Neural cell (in vitro differentiated cells): ENCODE results near the gene FNDC3B. TPM values are rescaled to one million over a fixed set of nuclear protein-coding genes. Genes with fewer than 3 reads are reported as not detected.

Source experiments
- H2AFZ ChIP-seq: fragments of 200-600, 300-800 bp; sonication (generic), shearing (Covaris generic); 2 replicates; pipeline ENCODE4 v1.6.0; 2014; ENCODE audit warnings: low read depth, mild to moderate bottlenecking, antibody characterized with exemption, low read length, moderate library complexity
- H3F3A ChIP-seq: fragments of 200-600 bp; shearing (Covaris generic); 2 replicates; pipeline ENCODE4 v1.6.1; 2016; ENCODE audit warnings: mild to moderate bottlenecking, moderate library complexity, mixed read lengths, antibody characterized with exemption, low read length; ENCODE audit not compliant: insufficient read depth, poor library complexity, severe bottlenecking
- H3K27ac ChIP-seq: fragments of 200-600, 300-800 bp; sonication (generic), shearing (Covaris generic); 2 replicates; pipeline ENCODE4 v1.5.1; 2014; ENCODE audit warnings: mild to moderate bottlenecking, low read length, moderate library complexity
- H3K27me3 ChIP-seq: fragments of 300-800, 200-600 bp; sonication (generic), shearing (Covaris generic); 2 replicates; pipeline ENCODE4 v1.6.0; 2014; ENCODE audit warnings: mild to moderate bottlenecking, low read depth, low read length, moderate library complexity; ENCODE audit not compliant: insufficient read depth
- H3K36me3 ChIP-seq: fragments of 300-800, 200-600 bp; sonication (generic), shearing (Covaris generic); 2 replicates; pipeline ENCODE4 v1.5.1; 2014; ENCODE audit warnings: mild to moderate bottlenecking, antibody characterized with exemption, low read length, moderate library complexity; ENCODE audit not compliant: insufficient read depth
- H3K4me2 ChIP-seq: fragments of 300-800, 200-600 bp; sonication (generic), shearing (Covaris generic); 2 replicates; pipeline ENCODE4 v1.6.0; 2014; ENCODE audit warnings: mild to moderate bottlenecking, low read length
- H3K4me3 ChIP-seq: fragments of 300-800, 200-600 bp; sonication (generic), shearing (Covaris generic); 2 replicates; pipeline ENCODE4 v1.5.1; 2014; ENCODE audit warnings: mild to moderate bottlenecking, low read length, moderate library complexity
- H3K79me2 ChIP-seq: fragments of 200-600 bp; shearing (Covaris generic); replicated peaks from 2 replicates; pipeline ENCODE4 v1.6.0; 2014; ENCODE audit warnings: mild to moderate bottlenecking, low read length, moderate library complexity; ENCODE audit not compliant: insufficient read depth
- H3K9ac ChIP-seq: fragments of 300-800, 200-600 bp; sonication (generic), shearing (Covaris generic); 2 replicates; pipeline ENCODE4 v1.6.1; 2016; ENCODE audit warnings: mild to moderate bottlenecking, low read length, mixed read lengths
- H3K9me2 ChIP-seq: fragments of 200-600 bp; shearing (Covaris generic); 2 replicates; pipeline ENCODE4 v1.6.1; 2016; ENCODE audit warnings: mild to moderate bottlenecking, low read length, mixed read lengths; ENCODE audit not compliant: insufficient read depth
- H3K9me3 ChIP-seq: fragments of 200-600, 300-800 bp; sonication (generic), shearing (Covaris generic); 2 replicates; pipeline ENCODE4 v1.6.1; 2016; ENCODE audit warnings: mild to moderate bottlenecking, mixed run types, low read length, moderate library complexity, mixed read lengths
- H4K20me1 ChIP-seq: fragments of 200-600 bp; shearing (Covaris generic); 2 replicates; pipeline ENCODE4 v1.6.1; 2016; ENCODE audit warnings: mild to moderate bottlenecking, mixed run types; ENCODE audit not compliant: insufficient read depth
- CTCF ChIP-seq: fragments of 450-650 bp; IDR thresholded peaks from 2 replicates; pipeline ENCODE4 v1.5.1; 2014; ENCODE audit warnings: antibody characterized with exemption, mild to moderate bottlenecking, moderate library complexity; ENCODE audit not compliant: poor library complexity, severe bottlenecking
- EP300 ChIP-seq: fragments of 450-650 bp; conservative IDR thresholded peaks from 2 replicates; pipeline ENCODE4 v1.6.1; 2014; ENCODE audit warnings: antibody characterized with exemption, mild to moderate bottlenecking, moderate library complexity; ENCODE audit not compliant: poor library complexity, severe bottlenecking
- EZH2 ChIP-seq: fragments of 200-600, 300-800 bp; shearing (Covaris generic), sonication (generic); IDR thresholded peaks from 2 replicates; pipeline ENCODE4 v1.6.1; 2014; ENCODE audit warnings: antibody characterized with exemption, low read length, borderline replicate concordance, mild to moderate bottlenecking; ENCODE audit not compliant: insufficient read depth, poor library complexity, severe bottlenecking
- MXI1 ChIP-seq: fragments of 450-650 bp; conservative IDR thresholded peaks from 2 replicates; pipeline ENCODE4 v1.6.1; 2014; ENCODE audit warnings: antibody characterized with exemption, mild to moderate bottlenecking; ENCODE audit not compliant: poor library complexity, severe bottlenecking
- POLR2AphosphoS5 ChIP-seq: IDR thresholded peaks from 2 replicates; pipeline ENCODE4 v1.6.1; 2012
- RAD21 ChIP-seq: fragments of 450-650 bp; conservative IDR thresholded peaks from 2 replicates; pipeline ENCODE4 v1.6.1; 2014; ENCODE audit warnings: antibody characterized with exemption, mild to moderate bottlenecking, moderate library complexity
- REST ChIP-seq: IDR thresholded peaks from 2 replicates; pipeline ENCODE4 v1.6.1; 2012; ENCODE audit warnings: borderline replicate concordance
- SMC3 ChIP-seq: fragments of 450-650 bp; conservative IDR thresholded peaks from 2 replicates; pipeline ENCODE4 v1.6.1; 2014; ENCODE audit warnings: antibody characterized with exemption, mild to moderate bottlenecking, moderate library complexity; ENCODE audit not compliant: poor library complexity
- TAF1 ChIP-seq: IDR thresholded peaks from 2 replicates; pipeline ENCODE4 v1.6.1; 2012; ENCODE audit warnings: low read depth
- polyA plus RNA-seq: library from polyadenylated mRNA; depleted of rRNA; stranded (reverse); fragments of >200 nt; gene quantifications from 2 replicates; pipeline ENCODE4 v1.2.3, GENCODE V29; 2014

The FNDC3B gene
- polyA plus RNA-seq, 1 donor from 2014 or later: 4.9 TPM

- H3K36me3 ChIP-seq: no peaks in the 10 kb centered on the region
- H2AFZ ChIP-seq: no peak overlapping the region
- H3K27me3 ChIP-seq: no peaks in the 10 kb centered on the region
- H3K9ac ChIP-seq: no peak overlapping the region
- H3K4me3 ChIP-seq: no peak overlapping the region
- no peak overlapping the region for H3K27ac ChIP-seq
- H4K20me1 ChIP-seq: no peaks in the 10 kb centered on the region
- no peaks in the 10 kb centered on the region for H3F3A ChIP-seq
- no peak overlapping the region for H3K4me2 ChIP-seq
- TF ChIP-seq TAF1 (no peak), RAD21 (no peak)
- no peaks in the 10 kb centered on the region for H3K79me2 ChIP-seq
- H3K9me3 ChIP-seq: no peaks in the 10 kb centered on the region
- H3K9me2 ChIP-seq: no peaks in the 10 kb centered on the region
Measured at GRCh38 chr3:172131746-172132145, 92.4 kb downstream of the FNDC3B start.

- no peaks in the 10 kb centered on the region for H3F3A ChIP-seq
- TF ChIP-seq RAD21 (no peak), EP300 (no peak), EZH2 (no peak), POLR2AphosphoS5 (no peak), SMC3 (no peak), MXI1 (no peak), CTCF (no peak), TAF1 (no peak)
- no peaks in the 10 kb centered on the region for H3K9me3 ChIP-seq
- no peaks in the 10 kb centered on the region for H3K36me3 ChIP-seq
- no peak overlapping the region for H3K9ac ChIP-seq
- H3K79me2 ChIP-seq: no peaks in the 10 kb centered on the region
- no peaks in the 10 kb centered on the region for H3K9me2 ChIP-seq
- no peak overlapping the region for H3K4me2 ChIP-seq
- no peak overlapping the region for H2AFZ ChIP-seq
- no peak overlapping the region for H3K4me3 ChIP-seq
- H3K27ac ChIP-seq: no peak overlapping the region
- no peaks in the 10 kb centered on the region for H3K27me3 ChIP-seq
- no peaks in the 10 kb centered on the region for H4K20me1 ChIP-seq
Measured at GRCh38 chr3:172132159-172132586, 92.8 kb downstream of the FNDC3B start.

GRCh38 chr3:172132721-172133311 is 93.4 kb downstream of the FNDC3B start:
- Histone ChIP-seq H3K9me3 (no peaks in the 10 kb centered on the region), H3K79me2 (no peaks in the 10 kb centered on the region), H4K20me1 (no peaks in the 10 kb centered on the region), H3K9ac (no peak overlapping the region), H3K36me3 (no peaks in the 10 kb centered on the region), H3K27me3 (no peaks in the 10 kb centered on the region), H3K4me2 (no peak overlapping the region), H3K27ac (no peak overlapping the region), H3K9me2 (no peaks in the 10 kb centered on the region), H2AFZ (no peak overlapping the region), H3K4me3 (no peak overlapping the region), H3F3A (no peaks in the 10 kb centered on the region)
- TF ChIP-seq REST (no peak), TAF1 (no peak), RAD21 (no peak), CTCF (no peak), EZH2 (no peak), SMC3 (no peak), POLR2AphosphoS5 (no peak), EP300 (no peak), MXI1 (no peak)
